SKM-1 (cell line): ENCODE measurements around the gene PARVG.
"Not testable (repeated sequence)": the region's sequence is repeated elsewhere in the genome, so short reads cannot be mapped to it uniquely, and the experiment has no call there.

Experiments
- DNase-seq: peaks from one replicate; lab custom pipeline; 2025; ENCODE audit not compliant: unreplicated experiment; lab: John Stamatoyannopoulos, UW

The PARVG gene

GRCh38 chr22:44241121-44241520, 60.4 kb downstream of the PARVG start:
- DNase-seq = not testable (repeated sequence)

DNA sequence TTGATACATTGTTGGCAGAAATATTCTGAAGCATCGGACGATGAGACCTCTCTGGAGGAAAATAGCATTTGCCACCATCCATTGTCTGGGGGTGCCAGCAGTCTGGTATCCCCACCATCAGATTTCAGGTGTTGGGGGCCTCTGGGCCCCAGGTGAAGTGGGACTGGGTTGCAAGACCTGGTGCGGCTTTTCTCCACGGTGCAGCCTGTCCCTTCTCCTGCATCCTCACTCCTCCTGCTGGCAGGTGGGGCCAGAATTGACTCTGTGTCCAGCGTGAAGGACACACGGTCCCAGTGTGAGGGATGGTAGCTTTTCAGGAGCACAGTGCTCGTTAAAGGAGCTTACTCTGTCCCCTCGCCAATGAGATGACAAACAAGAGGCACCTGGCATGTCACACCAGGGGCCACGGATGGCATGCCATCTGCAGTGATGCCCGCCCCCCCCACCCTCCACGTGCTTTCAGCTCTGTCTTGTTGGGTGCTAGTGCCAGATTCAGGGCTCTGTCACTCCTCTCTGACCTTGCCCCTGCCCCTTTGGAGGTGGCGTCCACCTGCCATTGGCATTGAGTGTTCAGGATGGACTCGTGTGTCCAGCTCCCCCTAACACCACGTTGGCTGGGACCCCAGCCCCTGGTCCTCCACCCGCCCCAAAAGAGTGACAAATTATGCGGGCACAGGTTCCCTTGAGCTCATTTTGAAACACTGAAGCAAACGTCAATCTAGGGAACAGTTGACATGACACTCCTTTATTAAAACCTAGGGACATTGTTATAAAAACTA, 62.4 kb downstream of the PARVG start:
- no peak for DNase-seq

DNA sequence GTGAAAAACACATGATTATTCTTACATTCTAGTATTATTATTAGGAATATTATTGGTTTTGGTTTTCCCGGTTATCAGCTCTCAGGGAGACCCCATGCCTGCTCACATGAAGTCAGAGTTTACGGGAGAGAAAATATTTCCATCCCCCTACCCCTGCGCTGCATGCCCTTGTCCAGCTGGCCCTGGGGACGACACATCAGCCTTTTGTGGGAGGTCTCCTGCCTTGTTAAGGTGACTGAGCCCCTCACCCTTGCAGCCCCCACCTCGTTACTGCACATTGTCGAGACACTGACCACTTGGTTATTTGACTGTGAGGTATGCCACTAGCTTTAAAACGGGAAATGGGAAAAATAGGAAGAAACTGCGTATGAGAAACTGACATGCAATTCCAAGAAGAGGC, 63.0 kb downstream of the PARVG start:
- DNase-seq = no peak

DNA sequence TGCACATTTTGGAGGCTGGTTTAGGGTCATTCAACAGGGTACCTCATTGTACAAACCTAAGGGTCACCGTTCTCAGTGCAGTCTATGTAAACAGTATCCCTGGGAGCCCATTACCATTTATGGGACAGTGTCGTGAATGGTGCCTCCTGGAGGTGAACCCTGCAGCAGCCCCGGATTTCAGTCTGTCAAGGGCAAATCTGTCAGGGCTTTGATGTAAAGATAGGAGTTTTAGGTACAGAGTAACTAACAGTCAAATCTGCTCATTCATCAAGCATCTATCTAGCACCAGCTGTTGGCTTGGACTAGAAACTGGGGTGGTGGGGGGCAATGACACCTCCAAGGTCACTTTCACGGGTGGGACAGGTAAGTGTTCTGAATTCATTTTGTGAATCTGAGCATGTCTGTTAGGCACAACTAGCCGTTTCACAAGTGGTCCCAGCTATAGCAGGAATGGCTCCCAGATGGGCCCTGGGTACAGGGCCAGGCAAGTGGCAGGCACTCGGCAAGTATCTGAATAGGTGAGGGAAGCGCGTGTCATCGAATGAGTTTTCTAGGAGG, 63.6 kb downstream of the PARVG start:
- no peak for DNase-seq

GRCh38 chr22:44245438-44245837, 64.7 kb downstream of the PARVG start:
- no peak for DNase-seq

DNA sequence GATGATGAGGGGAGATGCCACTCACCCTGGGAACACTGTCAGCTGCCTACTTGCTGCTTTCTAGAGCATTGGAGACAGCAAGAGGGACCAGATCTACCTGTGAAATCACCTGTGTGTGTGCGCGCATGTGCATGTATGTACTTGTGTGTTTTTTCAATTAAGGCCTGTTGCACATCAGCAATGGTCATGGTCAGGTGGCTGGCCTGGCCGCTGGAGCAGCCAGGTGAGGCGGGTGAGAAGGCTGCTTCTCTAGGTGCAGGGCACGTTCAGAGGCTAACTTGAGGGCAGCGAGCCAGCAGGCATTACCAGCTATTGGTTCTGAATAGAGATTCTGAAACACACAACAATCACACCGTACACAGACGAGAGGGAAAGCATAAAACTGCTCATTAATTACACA, 65.1 kb downstream of the PARVG start:
- DNase-seq = no peak

GRCh38 chr22:44246615-44247326, 66.0 kb downstream of the PARVG start:
- no peak for DNase-seq

GRCh38 chr22:44247346-44247745, 66.6 kb downstream of the PARVG start:
- no peak for DNase-seq

- no peak for DNase-seq
These were observed 67.5 kb downstream of the PARVG start for GRCh38 chr22:44247923-44248892.

DNA sequence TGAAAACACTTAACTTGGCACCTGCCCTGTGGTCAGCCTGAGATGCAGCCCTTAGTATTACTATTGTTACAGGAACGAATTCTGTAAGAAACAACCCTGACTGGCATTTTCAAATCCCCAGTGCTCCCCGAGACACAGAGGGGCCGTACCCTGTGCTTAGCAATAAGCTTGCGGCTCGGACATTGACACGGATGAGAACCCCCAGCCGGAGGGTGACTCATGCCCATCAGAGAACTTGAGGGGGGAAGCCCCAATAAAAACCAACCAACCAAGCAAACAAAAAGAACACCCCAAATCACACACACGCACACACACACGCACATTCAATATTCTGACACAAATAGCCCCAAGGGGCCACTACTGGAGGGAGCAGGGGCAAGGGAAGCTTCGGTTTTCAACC, 68.2 kb downstream of the PARVG start:
- DNase-seq = no peak

- DNase-seq = no peak
These were observed 68.8 kb downstream of the PARVG start for GRCh38 chr22:44249376-44250147.

GRCh38 chr22:44254811-44255210, 74.1 kb downstream of the PARVG start:
- no peak for DNase-seq

DNA sequence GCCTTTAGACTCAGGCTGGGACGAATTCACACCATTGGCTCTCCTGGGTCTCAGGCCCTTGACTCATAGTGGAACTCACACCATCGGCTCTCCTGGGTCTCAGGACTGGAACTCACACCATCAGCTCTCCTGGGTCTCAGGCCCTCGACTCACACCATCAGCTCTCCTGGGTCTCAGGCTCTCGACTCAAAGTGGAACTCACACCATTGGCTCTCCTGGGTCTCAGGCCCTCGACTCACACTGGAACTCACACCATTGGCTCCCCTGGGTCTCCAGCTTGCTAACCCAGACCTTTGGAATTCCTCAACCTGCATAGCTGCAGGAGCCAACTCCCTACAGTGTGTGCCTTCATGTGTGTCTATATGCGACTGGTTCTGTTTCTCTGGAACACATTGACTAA, 75.4 kb downstream of the PARVG start:
- no peak for DNase-seq

DNA sequence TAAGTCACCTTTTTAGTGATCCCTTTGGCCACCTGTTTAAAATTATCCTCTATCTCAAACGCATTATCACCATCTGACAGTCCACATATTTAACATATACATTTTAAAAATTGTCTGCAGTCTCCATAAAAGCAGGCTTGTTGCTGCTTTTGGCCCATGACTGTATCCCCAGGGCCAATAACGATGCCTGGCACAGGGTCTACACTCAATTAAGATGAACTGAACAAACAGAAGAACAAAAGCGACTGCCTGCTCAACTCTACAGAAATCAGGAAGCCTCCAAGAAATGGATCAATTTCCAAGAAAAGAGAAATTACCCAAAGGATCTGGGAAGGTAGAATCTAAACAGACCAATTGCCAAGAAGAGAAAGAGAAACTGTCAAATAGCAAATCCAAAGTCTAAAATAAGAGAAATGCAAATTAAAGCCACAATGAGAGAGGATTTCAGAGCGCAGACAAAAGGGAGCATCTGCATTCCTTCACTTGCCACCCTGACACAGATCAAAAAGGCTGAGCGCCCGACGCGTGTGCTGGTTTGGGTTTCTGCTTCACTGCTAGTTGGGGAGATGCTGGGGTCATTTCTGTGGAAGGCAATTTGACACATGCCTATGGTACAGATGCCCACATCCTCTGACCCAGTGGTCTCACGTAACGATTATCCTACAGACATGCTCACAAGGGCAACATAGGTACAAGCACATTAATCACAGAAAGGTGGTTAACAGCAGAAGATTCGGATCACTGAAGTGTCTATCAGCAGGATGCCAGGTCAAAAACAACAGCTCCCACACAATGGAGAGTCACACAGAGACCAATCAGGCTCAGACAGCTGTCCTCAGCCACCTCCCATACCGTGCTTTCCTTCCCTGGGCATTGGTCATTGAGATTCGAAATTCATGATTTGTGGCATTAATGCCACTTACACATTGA, 76.1 kb downstream of the PARVG start:
- DNase-seq = no peak
